Fibroblast of villous mesenchyme (primary cell): ENCODE data around the gene TMEM72. TPM values are rescaled to one million over a fixed set of nuclear protein-coding genes. Genes with fewer than 3 reads are reported as not detected.

Source experiments
- DNase-seq: peaks from one replicate; pipeline ENCODE4 v3.0.0-alpha.2; 2010; ENCODE audit warnings: low read depth
- H3K4me3 ChIP-seq: 2 replicates; pipeline ENCODE4 v1.5.1; 2011; ENCODE audit warnings: low read depth, mild to moderate bottlenecking, low read length
- total RNA-seq: library from RNA; depleted of rRNA; stranded (reverse); fragments of >200 nt; gene quantifications from 2 replicates; pipeline ENCODE4 v1.2.3, GENCODE V29; 2012
- TF ChIP-seq, protein P1 (sequence below): IDR thresholded peaks from 2 replicates; pipeline ENCODE4 v1.5.1; 2012; ENCODE audit warnings: low read depth, mild to moderate bottlenecking, low read length; ENCODE audit not compliant: insufficient read depth

TMEM72 gene
- total RNA-seq, 1 donor = not detected

DNA sequence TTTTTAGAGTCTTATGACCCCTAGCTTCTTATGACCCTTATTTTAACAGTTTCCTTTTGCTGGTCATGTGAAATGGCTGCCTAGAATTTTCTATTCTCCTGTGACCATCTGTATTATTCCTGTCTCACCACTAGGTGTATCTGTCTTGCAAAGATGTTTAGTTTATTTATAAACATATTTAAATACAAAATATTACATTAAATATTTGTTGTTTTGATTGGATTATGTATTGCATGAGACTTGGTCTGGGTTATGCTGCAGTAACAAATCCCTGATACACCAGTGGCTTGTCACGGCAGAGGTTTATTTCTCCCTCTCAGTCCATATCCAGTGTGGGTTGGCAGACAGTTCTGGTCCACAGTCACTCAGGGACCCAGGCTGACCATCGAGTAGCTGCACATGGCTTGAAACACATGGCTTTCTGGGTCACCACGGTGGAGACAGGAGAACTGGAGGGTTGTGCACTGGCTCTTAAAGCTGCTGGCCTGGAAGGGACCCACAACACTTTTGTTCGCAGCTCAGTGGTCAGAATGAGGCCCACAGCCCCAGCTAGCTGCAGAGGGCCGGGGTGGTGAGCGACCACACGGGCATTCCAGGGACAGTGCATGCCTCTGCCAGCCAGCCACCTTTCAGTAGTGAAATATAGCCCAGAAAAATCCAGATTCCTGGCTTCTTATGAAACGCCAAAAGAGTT is 55.8 kb downstream of the TMEM72 start:
- DNase-seq = no peak
- no peak overlapping the region for H3K4me3 ChIP-seq
- TF ChIP-seq, protein P1, sequence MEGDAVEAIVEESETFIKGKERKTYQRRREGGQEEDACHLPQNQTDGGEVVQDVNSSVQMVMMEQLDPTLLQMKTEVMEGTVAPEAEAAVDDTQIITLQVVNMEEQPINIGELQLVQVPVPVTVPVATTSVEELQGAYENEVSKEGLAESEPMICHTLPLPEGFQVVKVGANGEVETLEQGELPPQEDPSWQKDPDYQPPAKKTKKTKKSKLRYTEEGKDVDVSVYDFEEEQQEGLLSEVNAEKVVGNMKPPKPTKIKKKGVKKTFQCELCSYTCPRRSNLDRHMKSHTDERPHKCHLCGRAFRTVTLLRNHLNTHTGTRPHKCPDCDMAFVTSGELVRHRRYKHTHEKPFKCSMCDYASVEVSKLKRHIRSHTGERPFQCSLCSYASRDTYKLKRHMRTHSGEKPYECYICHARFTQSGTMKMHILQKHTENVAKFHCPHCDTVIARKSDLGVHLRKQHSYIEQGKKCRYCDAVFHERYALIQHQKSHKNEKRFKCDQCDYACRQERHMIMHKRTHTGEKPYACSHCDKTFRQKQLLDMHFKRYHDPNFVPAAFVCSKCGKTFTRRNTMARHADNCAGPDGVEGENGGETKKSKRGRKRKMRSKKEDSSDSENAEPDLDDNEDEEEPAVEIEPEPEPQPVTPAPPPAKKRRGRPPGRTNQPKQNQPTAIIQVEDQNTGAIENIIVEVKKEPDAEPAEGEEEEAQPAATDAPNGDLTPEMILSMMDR = peak; percentile 3

DNA sequence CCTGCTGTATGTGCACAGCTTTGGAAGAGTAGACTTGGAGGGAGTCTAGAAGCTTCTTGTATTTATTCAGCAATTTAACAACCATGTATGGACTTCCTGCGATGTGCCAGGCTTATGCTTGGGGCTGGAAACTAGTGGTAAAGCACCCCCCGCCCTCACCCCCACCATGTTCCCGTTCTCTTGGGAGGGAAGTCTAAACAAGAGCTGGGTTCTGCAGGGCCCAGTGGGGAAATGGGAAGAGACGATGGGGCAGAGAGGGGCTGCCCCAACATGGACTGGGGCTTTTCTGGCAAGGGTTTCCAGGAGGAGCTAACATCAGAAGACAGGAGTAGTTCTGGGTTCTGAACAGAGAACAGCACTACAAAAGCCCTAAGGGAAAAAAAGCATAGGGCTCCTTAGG is 56.5 kb downstream of the TMEM72 start:
- no peak for DNase-seq
- no peak overlapping the region for H3K4me3 ChIP-seq
- TF ChIP-seq, protein P1 = no peak

DNA sequence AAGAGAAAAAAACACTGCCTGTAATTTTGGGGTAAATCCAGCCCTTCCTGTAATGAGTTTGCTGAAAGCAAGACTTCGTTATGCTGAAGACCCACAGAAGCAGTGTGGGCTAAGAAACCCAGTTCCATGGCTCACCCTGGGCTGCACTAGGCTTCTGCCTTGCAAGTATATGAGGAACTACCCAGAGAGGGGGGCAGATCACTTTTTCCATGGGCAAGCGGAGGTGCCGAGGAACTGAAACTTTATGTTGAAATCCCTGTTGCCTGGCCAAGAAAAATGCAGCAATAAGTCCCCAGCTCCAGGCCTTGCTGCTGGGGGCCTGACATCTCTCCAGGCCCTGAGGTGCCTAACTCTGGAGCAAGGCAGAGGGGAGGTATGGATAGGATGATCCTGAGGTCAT is 57.0 kb downstream of the TMEM72 start:
- H3K4me3 ChIP-seq = no peak overlapping the region
- peak; percentile 50 for DNase-seq
- TF ChIP-seq, protein P1 = no peak

DNA sequence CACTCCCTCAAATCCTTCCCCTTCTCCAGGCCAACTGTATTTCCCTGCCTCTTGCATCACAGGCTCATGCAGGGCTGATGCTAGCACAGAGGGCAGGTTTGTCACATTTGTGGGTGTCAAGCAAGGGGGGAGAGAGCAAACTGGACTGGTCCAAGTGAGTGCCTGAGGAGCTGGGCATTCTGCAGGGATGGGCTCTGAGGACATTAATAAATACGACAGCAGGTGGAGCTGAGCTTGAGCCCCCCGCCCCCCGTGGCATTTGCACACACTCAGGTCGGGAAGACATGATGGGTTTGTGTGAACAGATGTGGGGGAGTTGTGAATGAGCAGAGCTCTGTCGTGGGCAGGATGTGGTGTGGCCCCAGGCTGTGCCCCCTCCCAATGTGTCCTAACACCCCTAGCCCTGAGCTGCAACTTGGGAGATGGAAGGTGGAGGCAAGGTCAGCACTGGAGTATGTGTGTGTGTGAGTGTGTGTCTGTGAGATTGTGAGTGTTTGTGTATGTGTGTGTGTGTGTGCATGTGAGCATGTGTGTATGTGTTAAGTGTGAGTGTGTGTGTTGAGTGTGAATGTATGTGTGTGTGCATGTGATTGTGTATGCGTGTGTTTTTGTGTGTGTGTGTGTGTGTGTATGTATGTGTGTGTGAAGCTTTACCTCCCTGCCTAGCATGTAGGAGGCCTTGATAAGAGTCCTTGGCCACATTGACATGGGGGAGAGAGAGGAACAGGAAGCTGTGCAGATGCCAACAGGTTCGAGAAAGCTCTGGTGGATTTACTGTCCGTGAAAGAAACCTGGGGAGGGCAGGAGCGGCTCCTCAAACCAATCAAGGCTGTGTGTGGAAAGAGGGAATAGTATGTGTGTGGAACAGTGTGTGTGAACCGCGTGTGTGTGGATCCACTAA is 57.6 kb downstream of the TMEM72 start:
- DNase-seq = no peak
- TF ChIP-seq, protein P1 = no peak
- H3K4me3 ChIP-seq = no peak overlapping the region

DNA sequence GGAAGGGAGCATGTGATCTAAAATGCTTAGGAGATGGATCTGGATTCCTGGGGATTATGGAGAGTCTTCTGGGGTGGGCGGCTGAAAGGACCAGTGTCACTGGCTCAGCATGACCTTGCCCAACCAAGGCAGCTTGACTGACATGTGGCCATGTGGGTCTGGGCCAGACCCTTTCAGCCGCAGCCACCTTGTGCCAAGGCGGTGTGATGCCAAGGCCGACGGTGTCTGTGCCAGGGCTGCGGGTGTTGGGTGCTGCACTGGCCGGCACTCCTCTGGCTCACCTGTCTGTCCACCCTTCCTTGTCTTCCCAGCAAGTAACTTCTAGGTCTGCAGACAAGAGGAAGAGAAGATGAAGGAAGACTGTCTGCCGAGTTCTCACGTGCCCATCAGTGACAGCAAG is 58.7 kb downstream of the TMEM72 start:
- H3K4me3 ChIP-seq = no peak overlapping the region
- no peak for DNase-seq
- TF ChIP-seq, protein P1 = no peak

DNA sequence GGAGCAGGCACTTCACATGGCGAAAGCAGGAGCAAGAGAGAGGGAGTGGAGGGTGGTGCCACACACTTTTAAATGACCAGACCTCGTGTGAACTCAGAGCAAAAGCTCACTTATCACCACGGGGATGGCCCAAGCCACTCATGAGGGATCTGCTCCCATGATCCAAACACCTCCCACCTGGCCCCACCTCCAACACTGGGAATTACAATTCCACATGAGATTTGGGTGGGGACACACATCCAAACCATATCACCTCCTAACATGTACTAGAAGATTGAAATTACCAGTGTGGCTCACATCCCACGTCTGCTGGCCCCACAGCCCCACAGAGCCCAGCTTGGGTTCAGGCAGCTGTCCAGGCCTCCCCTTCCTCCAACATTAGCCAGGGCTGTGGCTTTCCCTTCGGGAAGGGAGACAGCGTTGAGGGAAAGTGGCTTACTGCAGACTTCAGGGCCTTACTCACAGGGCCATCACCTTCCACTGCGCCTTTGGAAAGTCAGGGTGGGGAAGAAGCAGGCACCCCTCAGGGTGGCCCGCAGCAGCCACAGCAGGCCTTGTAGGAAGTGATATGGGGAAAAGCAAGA is 59.8 kb downstream of the TMEM72 start:
- TF ChIP-seq, protein P1 = no peak
- no peak for DNase-seq
- H3K4me3 ChIP-seq = no peak overlapping the region
